Large intestine (tissue), 3 donors: ENCODE data around the gene ALDH3A1. TPM values are rescaled to one million over a fixed set of nuclear protein-coding genes. Genes with fewer than 3 reads are reported as not detected.

Experiments
- DNase-seq, 2 donors: peaks; one replicate each; pipeline versions ENCODE4 v3.0.0 to v3.0.0-alpha.2; 2013
- H3K27ac ChIP-seq: one replicate; pipeline ENCODE4 v1.5.1; 2013; ENCODE audit warnings: low read length
- H3K27me3 ChIP-seq: 2 replicates; pipeline ENCODE4 v1.6.1; 2013; ENCODE audit warnings: low read length; ENCODE audit not compliant: control insufficient read depth, insufficient read depth
- H3K36me3 ChIP-seq: 2 replicates; pipeline ENCODE4 v1.6.1; 2013; ENCODE audit warnings: low read length; ENCODE audit not compliant: control insufficient read depth, insufficient read depth
- H3K4me1 ChIP-seq: one replicate; pipeline ENCODE4 v1.6.1; 2013; ENCODE audit warnings: low read length; ENCODE audit not compliant: control insufficient read depth, insufficient read depth
- H3K4me3 ChIP-seq: one replicate; pipeline ENCODE4 v1.5.1; 2013; ENCODE audit warnings: low read length
- H3K9me3 ChIP-seq: one replicate; pipeline ENCODE4 v1.6.1; 2013; ENCODE audit warnings: mild to moderate bottlenecking, low read depth, low read length, moderate library complexity; ENCODE audit not compliant: control insufficient read depth
- WGBS: methylation state at CpG from one replicate; pipeline ENCODE4 v1.1.5; 2013; ENCODE audit warnings: low lambda C conversion rate; ENCODE audit not compliant: insufficient coverage; 5-methylcytosine and 5-hydroxymethylcytosine counted together
- polyA plus RNA-seq: library from polyadenylated mRNA; unstranded; fragments of 120-200 nt; gene quantifications from one replicate; pipeline ENCODE4 v1.2.1, GENCODE V29; 2013

Gene ALDH3A1
- polyA plus RNA-seq, 1 donor, result 1.6 TPM

GRCh38 chr17:19727501-19728078 is 20.5 kb downstream of the ALDH3A1 start:
- Histone ChIP-seq H3K9me3 (no peaks in the 10 kb centered on the region), H3K4me1 (peaks cover 16% of the 10 kb centered on the region), H3K27me3 (no peaks in the 10 kb centered on the region), H3K4me3 (no peak overlapping the region), H3K36me3 (no peaks in the 10 kb centered on the region), H3K27ac (peak overlapping the region; percentile 8)
- no CpG with 5 or more reads among the region's 4 CpGs for WGBS
- DNase-seq, result peak in 1 of 2 donors; percentile 58

GRCh38 chr17:19726631-19727376 is 21.3 kb downstream of the ALDH3A1 start:
- Histone ChIP-seq H3K36me3 (no peaks in the 10 kb centered on the region), H3K27me3 (no peaks in the 10 kb centered on the region), H3K4me1 (peaks cover 23% of the 10 kb centered on the region), H3K4me3 (no peak overlapping the region), H3K9me3 (no peaks in the 10 kb centered on the region), H3K27ac (no peak overlapping the region)
- WGBS, result 100% methylated on average over 4 of the region's 7 CpGs
- DNase-seq, result no peak

GRCh38 chr17:19725486-19725885 is 22.6 kb downstream of the ALDH3A1 start:
- H3K36me3 ChIP-seq, result no peaks in the 10 kb centered on the region
- no peak for DNase-seq
- H3K27ac ChIP-seq, result no peak overlapping the region
- no peaks in the 10 kb centered on the region for H3K9me3 ChIP-seq
- peaks cover 36% of the 10 kb centered on the region for H3K4me1 ChIP-seq
- WGBS, result no CpG with 5 or more reads among the region's 5 CpGs
- H3K27me3 ChIP-seq, result no peaks in the 10 kb centered on the region
- no peak overlapping the region for H3K4me3 ChIP-seq

GRCh38 chr17:19724501-19725420 is 23.3 kb downstream of the ALDH3A1 start:
- Histone ChIP-seq H3K4me3 (peak overlapping the region; percentile 0), H3K27ac (no peak overlapping the region), H3K36me3 (no peaks in the 10 kb centered on the region), H3K27me3 (no peaks in the 10 kb centered on the region), H3K9me3 (no peaks in the 10 kb centered on the region), H3K4me1 (peaks cover 43% of the 10 kb centered on the region)
- DNase-seq, result no peak
- WGBS, result 73% methylated on average over 2 of the region's 55 CpGs

- no peak overlapping the region for H3K27ac ChIP-seq
- H3K4me3 ChIP-seq, result no peak overlapping the region
- no CpG with 5 or more reads among the region's 1 CpG for WGBS
Observed at GRCh38 chr17:19723964-19724363, 24.1 kb downstream of the ALDH3A1 start.

GRCh38 chr17:19720631-19721426 is 27.3 kb downstream of the ALDH3A1 start:
- H3K27ac ChIP-seq, result peak overlapping the region; percentile 85
- H3K27me3 ChIP-seq, result no peaks in the 10 kb centered on the region
- WGBS, result no CpG with 5 or more reads among the region's 9 CpGs
- H3K4me1 ChIP-seq, result peaks cover 69% of the 10 kb centered on the region
- H3K9me3 ChIP-seq, result no peaks in the 10 kb centered on the region
- peak; percentile 92 to 98 for DNase-seq
- H3K36me3 ChIP-seq, result no peaks in the 10 kb centered on the region
- H3K4me3 ChIP-seq, result no peak overlapping the region

More at GRCh38 chr17:19723964-19724363, 24.1 kb downstream of the ALDH3A1 start:
- Histone ChIP-seq H3K9me3 (no peaks in the 10 kb centered on the region), H3K36me3 (no peaks in the 10 kb centered on the region), H3K4me1 (peaks cover 51% of the 10 kb centered on the region), H3K27me3 (no peaks in the 10 kb centered on the region)
- no peak for DNase-seq

- Histone ChIP-seq H3K4me1 (peaks cover 69% of the 10 kb centered on the region), H3K9me3 (no peaks in the 10 kb centered on the region), H3K36me3 (no peaks in the 10 kb centered on the region), H3K27ac (peak overlapping the region; percentile 76), H3K4me3 (no peak overlapping the region), H3K27me3 (no peaks in the 10 kb centered on the region)
- WGBS, result no CpG with 5 or more reads among the region's 5 CpGs
- DNase-seq, result no peak
Observed at GRCh38 chr17:19720210-19720475, 28.0 kb downstream of the ALDH3A1 start.

- DNase-seq, result peak; percentile 83 to 91
- H3K9me3 ChIP-seq, result no peaks in the 10 kb centered on the region
- H3K4me3 ChIP-seq, result no peak overlapping the region
- H3K4me1 ChIP-seq, result peaks cover 67% of the 10 kb centered on the region
- no CpG with 5 or more reads among the region's 23 CpGs for WGBS
- peak overlapping the region; percentile 58 for H3K27ac ChIP-seq
- no peaks in the 10 kb centered on the region for H3K36me3 ChIP-seq
- no peaks in the 10 kb centered on the region for H3K27me3 ChIP-seq
Observed at GRCh38 chr17:19719355-19720209, 28.5 kb downstream of the ALDH3A1 start.

- DNase-seq, result peak in 1 of 2 donors; percentile 38
- H3K9me3 ChIP-seq, result no peaks in the 10 kb centered on the region
- no peaks in the 10 kb centered on the region for H3K27me3 ChIP-seq
- H3K36me3 ChIP-seq, result no peaks in the 10 kb centered on the region
- H3K4me3 ChIP-seq, result no peak overlapping the region
- peaks cover 60% of the 10 kb centered on the region for H3K4me1 ChIP-seq
- WGBS, result 100% methylated on average over 1 of the region's 18 CpGs
- peak overlapping the region; percentile 58 for H3K27ac ChIP-seq
Observed at GRCh38 chr17:19718613-19719354, 29.3 kb downstream of the ALDH3A1 start.
